Activated T-cell treated with anti-CD3 and anti-CD28 coated beads for 24 hours (primary cell): ENCODE results near the gene EPAS1.

Experiments used
- DNase-seq: peaks from one replicate; pipeline ENCODE4 v3.0.0-alpha.2; 2020; ENCODE audit warnings: low read depth

The EPAS1 gene

DNA sequence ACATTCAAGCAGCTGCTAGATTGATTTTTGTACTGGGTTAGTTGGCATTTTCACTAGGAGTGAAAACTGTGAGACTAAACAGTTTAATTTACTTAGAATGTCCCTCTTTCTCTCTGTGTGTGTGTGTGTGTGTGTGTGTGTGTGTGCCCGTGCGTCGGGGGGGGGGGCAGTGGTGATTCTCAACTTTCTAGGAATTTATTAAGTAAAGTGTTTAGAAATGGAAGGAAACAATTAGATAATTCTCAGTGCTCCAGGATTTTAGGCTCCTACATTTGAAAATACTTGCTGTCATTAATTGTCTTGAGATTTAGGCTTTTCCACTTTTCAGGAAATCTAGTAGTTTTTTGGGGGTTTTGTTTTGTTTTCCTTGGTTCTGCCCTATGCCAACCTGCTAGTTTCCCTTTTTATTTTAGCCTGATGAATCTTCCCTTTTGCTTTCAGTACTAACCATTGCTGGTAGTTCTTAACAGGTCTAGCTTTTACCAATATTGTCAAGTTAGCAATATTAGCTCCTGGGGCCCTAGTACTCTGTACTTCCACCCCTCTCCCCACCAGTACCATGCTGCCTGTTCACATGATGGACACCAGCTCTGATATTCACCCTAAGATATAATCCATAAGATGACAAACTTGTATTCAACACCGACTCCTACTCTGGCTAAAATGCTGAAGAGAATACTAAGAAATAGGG, 4.9 kb downstream of the EPAS1 start:
- DNase-seq: no peak

DNA sequence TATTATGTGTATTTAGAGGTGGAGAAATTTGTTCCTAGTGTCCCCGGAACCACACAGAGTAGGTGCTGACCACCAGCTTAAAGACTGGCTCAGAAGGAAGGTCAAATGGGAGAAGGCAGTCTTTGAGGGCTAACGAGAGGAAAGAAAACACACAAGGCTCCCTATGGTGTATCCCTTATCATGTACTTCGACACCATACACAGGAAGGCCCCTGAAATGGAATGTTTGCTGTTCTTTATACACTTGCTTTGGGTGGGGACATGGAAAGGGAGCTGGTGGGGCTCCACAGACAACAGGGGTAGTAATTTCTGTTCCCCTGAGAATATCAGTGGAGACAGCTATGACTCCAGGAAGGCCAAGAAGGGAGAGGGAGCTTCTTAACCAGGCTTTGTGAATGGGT, 6.0 kb downstream of the EPAS1 start:
- no peak for DNase-seq

- DNase-seq: no peak
Observed at GRCh38 chr2:46303822-46304221, 6.6 kb downstream of the EPAS1 start.

DNA sequence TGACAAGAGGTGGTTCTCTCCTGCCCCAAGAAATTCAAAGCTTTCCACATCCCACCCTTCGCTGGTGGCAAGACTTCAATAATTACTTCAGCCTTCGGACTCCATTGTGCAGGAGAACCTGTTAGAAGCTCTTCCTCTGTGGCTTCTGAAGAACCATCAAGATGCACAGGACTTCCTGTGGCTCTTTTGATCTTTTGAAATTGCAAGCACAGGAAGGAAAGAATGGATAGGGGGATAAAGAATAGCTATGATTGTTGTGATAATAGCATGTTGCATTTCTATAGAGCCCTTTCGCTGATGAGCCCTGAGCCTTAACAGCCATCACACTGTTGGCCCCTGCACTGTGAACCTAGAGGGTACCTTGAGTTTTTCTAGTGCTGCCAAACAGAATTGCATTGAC, 7.4 kb downstream of the EPAS1 start:
- DNase-seq: no peak

DNA sequence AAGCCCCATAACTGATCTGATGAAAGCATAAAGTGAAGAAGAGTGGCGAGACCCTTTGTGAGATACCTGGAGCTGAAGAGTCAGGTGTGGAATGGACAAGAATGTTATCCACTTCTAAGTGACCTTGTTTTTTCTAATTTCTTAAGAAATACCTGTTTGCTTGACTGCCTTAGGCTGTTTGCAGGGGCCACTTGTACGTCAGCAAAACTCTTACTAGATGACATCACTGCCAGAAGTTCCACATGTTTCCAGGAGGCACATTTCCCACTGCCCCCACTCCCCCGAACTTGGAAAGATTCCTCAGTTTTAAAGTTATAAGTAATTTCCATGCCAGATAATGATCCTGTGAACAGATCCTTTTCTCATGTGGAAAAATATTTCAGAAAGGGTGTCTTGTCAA, 8.0 kb downstream of the EPAS1 start:
- no peak for DNase-seq

GRCh38 chr2:46305767-46306166, 8.6 kb downstream of the EPAS1 start:
- no peak for DNase-seq

DNA sequence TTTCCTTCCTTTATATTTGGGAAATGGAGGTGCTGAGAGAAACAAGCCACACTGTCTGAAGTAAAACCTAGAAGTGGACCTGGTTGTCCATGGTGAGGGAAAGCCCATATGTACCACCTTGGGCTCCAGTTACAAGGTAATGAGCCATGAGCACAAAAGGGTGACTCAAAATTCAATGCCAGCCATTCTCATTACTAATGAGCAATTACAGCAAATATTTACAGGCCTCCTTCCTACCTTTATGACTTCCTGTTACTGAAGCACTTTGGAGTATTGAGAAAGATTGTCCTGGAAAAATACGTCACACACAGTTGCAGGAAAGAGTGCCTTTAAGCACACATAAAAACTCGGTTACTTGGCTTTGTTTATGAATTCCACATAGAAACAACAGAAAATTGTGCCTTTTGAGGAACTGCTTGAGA, 9.1 kb downstream of the EPAS1 start:
- no peak for DNase-seq

DNA sequence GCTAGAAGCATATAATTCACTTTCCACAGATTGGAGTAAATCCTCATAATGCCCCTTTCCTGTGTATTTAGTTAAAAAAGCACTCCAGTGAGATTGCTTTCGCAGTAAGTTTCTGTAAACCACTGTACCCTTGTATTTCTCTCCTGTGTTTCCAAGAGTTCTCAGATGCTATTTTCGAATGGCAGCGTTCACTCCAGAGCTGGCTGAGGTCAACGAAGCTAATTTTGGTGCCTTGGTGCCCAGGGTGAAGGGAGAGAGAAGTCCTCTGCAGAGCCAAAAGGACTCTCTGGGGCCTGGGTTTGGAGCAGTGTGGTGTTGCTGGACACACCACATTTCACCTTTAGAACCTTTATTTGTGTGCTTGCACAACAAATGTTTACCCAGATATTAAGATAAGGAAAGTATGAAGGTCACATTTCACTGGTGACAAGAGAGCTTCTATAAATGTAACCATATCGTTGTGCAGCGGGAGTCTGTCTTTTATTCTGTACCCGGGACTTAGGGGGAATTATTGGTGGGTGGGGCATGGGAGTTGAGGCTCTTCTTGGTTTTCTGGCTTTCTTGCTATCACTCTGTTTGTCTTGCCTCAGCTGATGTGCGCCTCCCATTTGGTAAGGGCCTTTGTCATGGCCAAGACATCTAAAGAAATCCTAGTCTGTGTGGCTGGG, 9.9 kb downstream of the EPAS1 start:
- no peak for DNase-seq

DNA sequence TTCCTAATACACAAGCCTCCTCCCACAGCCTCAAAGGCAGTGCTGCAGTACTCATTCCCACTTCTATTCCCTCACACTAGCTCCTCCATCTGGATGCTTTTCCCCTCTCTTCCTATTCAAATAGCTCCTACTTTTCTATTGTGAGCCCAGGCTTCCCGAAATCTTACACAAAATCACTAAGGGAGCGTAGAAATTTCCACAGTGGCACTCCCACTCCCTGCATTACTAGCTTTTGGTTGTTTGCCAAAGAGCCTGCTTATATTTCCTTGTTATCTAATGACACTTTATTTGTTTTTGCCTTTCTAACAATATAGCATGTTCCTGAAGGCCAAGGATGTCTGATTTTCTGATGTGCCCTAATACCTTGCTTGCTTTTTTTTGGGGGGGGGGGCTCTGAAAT, 10.9 kb downstream of the EPAS1 start:
- DNase-seq: no peak

DNA sequence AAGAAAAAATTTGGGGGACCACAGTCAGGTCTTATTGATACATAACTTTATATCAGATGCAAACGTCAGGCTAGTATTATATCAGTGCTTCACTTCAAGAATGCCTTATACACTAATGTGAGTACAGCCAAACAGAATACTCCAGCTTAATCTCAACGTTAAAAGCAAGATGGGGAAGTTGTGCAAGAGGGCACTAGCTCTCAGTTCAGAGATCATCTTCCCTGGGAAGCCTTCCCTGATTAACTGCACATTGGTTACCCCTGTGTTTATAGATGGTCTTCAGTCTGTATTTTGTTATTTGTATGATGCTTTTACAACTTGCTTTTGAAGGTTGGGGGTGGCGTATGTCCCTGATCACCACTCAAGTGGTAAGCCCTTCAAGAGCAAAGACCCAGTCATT, 11.4 kb downstream of the EPAS1 start:
- no peak for DNase-seq

DNA sequence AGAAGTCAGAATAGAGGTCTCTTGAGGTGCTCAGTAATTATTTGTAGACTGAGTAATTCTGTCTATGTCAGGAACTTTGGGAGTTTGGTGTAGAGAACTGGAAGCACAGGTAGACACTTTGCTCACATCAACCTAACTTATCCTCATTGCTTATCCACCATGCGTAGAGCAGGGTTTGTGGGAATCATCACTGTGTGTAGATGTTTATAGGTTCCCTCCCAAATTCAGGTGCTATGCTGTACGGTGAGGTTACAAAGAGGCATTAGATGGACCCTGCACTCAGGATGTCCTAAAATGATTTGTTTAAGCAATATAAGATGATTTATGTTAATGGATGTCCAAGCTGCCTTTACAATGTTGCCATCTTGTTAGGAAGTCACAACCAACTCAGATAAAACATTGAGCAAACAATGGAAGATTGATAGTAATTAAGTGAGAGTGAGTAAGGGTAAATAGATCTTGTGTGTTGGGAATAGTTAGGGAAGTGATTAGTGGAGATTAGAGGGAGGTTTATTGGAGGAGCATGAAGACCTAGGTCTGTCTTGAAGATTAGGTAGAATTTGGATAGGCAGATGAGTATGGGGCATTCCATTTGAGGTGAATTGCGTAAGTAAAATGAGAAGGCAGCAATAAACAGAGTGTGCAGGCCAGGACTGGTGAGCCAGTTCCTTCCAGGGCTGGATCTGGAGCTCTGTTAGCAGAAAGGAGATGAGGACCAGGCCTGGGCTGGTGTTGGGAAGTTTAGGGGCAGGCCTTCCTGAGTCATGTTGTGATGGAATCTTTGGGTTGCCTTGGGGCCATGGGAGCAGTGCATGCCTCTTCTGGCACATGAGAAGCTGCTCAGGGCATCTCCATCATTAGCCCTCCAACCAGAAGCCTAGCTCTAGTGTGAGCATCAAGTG, 12.1 kb downstream of the EPAS1 start:
- DNase-seq: no peak

- no peak for DNase-seq
Observed at GRCh38 chr2:46310446-46310845, 13.2 kb downstream of the EPAS1 start.

- DNase-seq: no peak
Observed at GRCh38 chr2:46311651-46312223, 14.5 kb downstream of the EPAS1 start.

DNA sequence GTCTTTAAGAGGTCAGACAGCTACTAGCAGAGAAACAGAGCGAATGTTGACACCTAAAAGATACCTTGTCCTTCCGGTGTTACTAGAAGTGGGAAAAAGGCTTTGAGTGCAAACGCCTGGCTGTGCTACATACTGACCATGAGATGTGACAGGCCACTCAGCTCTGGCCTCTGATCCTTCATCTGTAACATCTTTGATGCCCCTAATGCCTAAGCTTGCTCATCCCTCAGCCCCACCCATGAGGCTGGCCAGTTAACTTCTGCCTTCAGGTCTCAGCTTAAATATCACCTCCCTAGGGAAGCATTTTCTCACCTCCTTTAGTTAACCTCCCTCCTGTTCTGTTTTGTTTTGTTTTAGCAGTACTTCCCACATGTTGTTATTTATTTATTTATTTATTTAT, 15.9 kb downstream of the EPAS1 start:
- DNase-seq: no peak

GRCh38 chr2:46314065-46314835, 17.0 kb downstream of the EPAS1 start:
- no peak for DNase-seq

DNA sequence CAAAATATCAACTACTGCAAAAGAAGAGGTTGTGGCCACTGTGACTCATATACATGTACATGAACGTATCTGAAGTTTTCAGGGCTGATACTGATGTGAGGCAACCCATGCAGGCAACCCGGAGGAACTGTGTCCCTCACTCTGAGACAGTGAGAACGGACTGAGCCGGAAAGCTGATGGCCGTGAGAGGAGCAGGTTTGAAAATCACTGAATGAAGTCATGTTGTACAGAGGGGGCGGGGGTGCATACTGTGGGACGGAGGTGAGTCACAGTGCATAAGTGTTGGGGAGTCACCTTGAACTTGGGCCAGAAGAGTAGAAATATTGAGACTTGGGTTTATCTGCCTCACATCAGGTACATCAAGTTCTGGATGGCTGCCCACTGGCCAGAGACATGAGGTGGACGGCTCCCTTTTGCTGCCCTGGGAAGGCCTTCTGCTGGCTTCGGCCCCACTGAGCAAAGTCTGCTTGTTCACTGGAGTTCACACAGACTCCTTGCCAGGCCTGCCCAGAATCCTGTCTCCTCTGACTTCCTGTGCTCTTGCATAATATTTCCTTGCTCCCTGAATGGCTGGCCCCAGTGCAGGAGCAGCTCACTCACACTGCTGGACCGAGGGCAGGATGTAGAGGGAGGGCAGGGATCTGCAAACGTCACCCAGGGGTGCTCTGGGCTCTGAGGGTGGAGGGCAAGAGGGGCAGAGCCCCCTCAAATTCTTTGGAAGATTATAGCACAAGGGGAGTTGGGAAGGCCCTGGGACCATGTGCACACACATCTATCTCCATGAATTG, 18.1 kb downstream of the EPAS1 start:
- no peak for DNase-seq

GRCh38 chr2:46317094-46317486, 19.9 kb downstream of the EPAS1 start:
- no peak for DNase-seq

DNA sequence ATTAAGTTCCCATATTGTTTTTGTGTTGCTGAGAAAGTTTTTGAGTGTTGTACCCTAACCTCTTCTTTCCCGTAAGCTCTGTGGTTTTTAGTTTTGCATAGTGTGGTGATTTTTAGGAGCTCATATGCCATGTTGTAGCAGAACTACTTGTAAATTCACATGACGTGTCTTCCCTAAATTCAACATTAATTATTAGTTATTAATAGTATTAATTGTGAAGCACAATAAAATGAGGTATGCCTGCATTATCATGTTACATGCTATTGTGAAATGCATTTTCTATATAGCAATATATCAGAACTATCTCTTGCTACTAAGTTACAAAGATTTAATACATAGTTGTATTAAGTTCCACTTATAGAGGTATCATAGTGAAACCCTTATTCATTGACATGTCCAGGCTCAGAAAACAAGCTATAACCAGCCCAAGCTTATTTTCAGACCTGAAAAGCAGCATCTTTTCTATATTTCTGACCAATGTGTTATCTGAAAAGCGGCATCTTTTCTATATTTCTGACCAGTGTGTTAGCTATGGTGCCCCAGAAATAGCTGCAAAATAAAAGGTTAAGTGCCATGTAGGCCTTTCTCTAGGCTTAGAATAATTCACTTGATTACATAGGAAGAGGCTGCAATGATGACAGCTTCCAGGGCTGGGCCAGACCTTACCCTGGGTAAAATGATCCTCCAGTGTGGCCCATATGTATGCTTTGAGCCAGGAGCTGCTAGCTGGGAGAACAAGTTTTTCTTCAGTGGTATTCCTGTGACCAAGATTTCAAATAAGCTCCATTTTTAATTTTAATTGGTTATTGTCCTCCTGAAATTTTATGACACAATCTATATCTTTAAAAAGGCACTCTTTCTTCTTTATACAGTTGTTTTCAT, 21.6 kb downstream of the EPAS1 start:
- no peak for DNase-seq

DNA sequence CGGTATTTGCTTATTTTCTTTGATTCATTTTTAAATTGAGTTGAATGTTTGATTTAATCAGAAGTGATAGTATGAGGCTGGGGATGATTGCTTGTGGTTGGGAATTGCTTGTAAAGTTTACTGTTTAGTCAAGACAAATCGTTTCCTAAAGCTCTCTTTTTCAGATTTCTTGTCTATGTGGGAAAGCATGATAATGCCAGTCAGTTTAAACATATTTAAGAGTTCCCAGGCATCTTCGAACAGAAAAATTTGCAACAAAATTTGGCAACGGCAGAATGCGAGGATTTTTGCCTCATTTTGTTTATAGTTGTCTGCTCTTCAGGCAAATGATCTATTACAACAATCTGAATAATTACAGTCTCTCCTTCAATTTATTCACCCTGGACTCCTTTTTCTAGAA, 22.5 kb downstream of the EPAS1 start:
- DNase-seq: no peak

GRCh38 chr2:46320141-46320567, 22.9 kb downstream of the EPAS1 start:
- no peak for DNase-seq
